HEK293 (cell line): ENCODE results near the gene ITGB1.

Experiments
- GLIS1 ChIP-seq: fragments of 450-650 bp; formaldehyde crosslinking; IDR thresholded peaks from 2 replicates; pipeline ENCODE4 v1.5.1; 2016; ENCODE audit warnings: missing biosample characterization, missing genetic modification characterization
- GLIS2 ChIP-seq: fragments of 450-650 bp; formaldehyde crosslinking; IDR thresholded peaks from 2 replicates; pipeline ENCODE4 v1.5.1; 2016; ENCODE audit warnings: missing biosample characterization, missing genetic modification characterization
- HIC1 ChIP-seq: fragments of 450-650 bp; formaldehyde crosslinking; IDR thresholded peaks from 2 replicates; pipeline ENCODE4 v1.5.1; 2016; ENCODE audit warnings: missing biosample characterization, missing genetic modification characterization
- HOXA7 ChIP-seq: sonication (generic); formaldehyde crosslinking; IDR thresholded peaks from 2 replicates; pipeline ENCODE4 v1.8.1; 2022; ENCODE audit warnings: missing genetic modification reagents, borderline replicate concordance
- KLF9 ChIP-seq: fragments of 450-650 bp; formaldehyde crosslinking; IDR thresholded peaks from 2 replicates; pipeline ENCODE4 v1.5.1; 2016; ENCODE audit warnings: missing biosample characterization, missing genetic modification characterization, low read depth
- OVOL3 ChIP-seq: fragments of 450-650 bp; formaldehyde crosslinking; IDR thresholded peaks from 2 replicates; pipeline ENCODE4 v1.5.1; 2016; ENCODE audit warnings: missing biosample characterization, missing genetic modification characterization
- PRDM6 ChIP-seq: fragments of 450-650 bp; formaldehyde crosslinking; IDR thresholded peaks from 2 replicates; pipeline ENCODE4 v1.5.1; 2017; ENCODE audit warnings: missing biosample characterization, missing genetic modification characterization
- REST ChIP-seq: fragments of 450-650 bp; formaldehyde crosslinking; IDR thresholded peaks from 2 replicates; pipeline ENCODE4 v1.5.1; 2016; ENCODE audit warnings: missing biosample characterization, missing genetic modification characterization
- SP2 ChIP-seq: fragments of 450-650 bp; formaldehyde crosslinking; IDR thresholded peaks from 2 replicates; pipeline ENCODE4 v1.5.1; 2016; ENCODE audit warnings: missing biosample characterization, missing genetic modification characterization
- TSHZ1 ChIP-seq: fragments of 450-650 bp; formaldehyde crosslinking; IDR thresholded peaks from 2 replicates; pipeline ENCODE4 v1.5.1; 2016; ENCODE audit warnings: missing biosample characterization, missing genetic modification characterization, borderline replicate concordance
- ZBTB20 ChIP-seq: fragments of 450-650 bp; formaldehyde crosslinking; IDR thresholded peaks from 2 replicates; pipeline ENCODE4 v1.5.1; 2016; ENCODE audit warnings: missing biosample characterization, missing genetic modification characterization
- ZBTB26 ChIP-seq: fragments of 450-650 bp; formaldehyde crosslinking; optimal IDR thresholded peaks from 2 replicates; pipeline ENCODE3; 2016; ENCODE audit warnings: missing biosample characterization, mild to moderate bottlenecking, missing genetic modification characterization
- ZBTB8A ChIP-seq: fragments of 450-650 bp; formaldehyde crosslinking; IDR thresholded peaks from 2 replicates; pipeline ENCODE4 v1.5.1; 2016; ENCODE audit warnings: missing biosample characterization, missing genetic modification characterization
- ZIC2 ChIP-seq: fragments of 450-650 bp; formaldehyde crosslinking; IDR thresholded peaks from 2 replicates; pipeline ENCODE4 v1.5.1; 2016; ENCODE audit warnings: missing biosample characterization, missing genetic modification characterization
- ZNF169 ChIP-seq: fragments of 450-650 bp; formaldehyde crosslinking; IDR thresholded peaks from 2 replicates; pipeline ENCODE4 v1.5.1; 2016; ENCODE audit warnings: missing biosample characterization, missing genetic modification characterization
- ZNF174 ChIP-seq: fragments of 450-650 bp; formaldehyde crosslinking; IDR thresholded peaks from 2 replicates; pipeline ENCODE4 v1.5.0; 2017; ENCODE audit warnings: missing biosample characterization, mild to moderate bottlenecking, missing genetic modification characterization
- ZNF24 ChIP-seq: fragments of 450-650 bp; formaldehyde crosslinking; IDR thresholded peaks from 2 replicates; pipeline ENCODE4 v1.5.1; 2016; ENCODE audit warnings: missing biosample characterization, missing genetic modification characterization
- ZNF354C ChIP-seq: fragments of 450-650 bp; formaldehyde crosslinking; IDR thresholded peaks from 2 replicates; pipeline ENCODE4 v1.5.1; 2016; ENCODE audit warnings: missing biosample characterization, missing genetic modification characterization, low read depth, borderline replicate concordance
- ZNF398 ChIP-seq: fragments of 450-650 bp; formaldehyde crosslinking; IDR thresholded peaks from 2 replicates; pipeline ENCODE4 v1.5.1; 2017; ENCODE audit warnings: missing biosample characterization, missing genetic modification characterization
- ZNF473 ChIP-seq: fragments of 450-650 bp; formaldehyde crosslinking; IDR thresholded peaks from 2 replicates; pipeline ENCODE4 v1.5.1; 2017; ENCODE audit warnings: missing biosample characterization, missing genetic modification characterization
- ZNF560 ChIP-seq: fragments of 450-650 bp; formaldehyde crosslinking; IDR thresholded peaks from 2 replicates; pipeline ENCODE4 v1.5.1; 2017; ENCODE audit warnings: missing biosample characterization, missing genetic modification characterization, borderline replicate concordance
- ZNF580 ChIP-seq: fragments of 450-650 bp; formaldehyde crosslinking; IDR thresholded peaks from 2 replicates; pipeline ENCODE4 v1.5.1; 2016; ENCODE audit warnings: missing biosample characterization, missing genetic modification characterization
- ZNF600 ChIP-seq: fragments of 450-650 bp; formaldehyde crosslinking; IDR thresholded peaks from 2 replicates; pipeline ENCODE4 v1.5.1; 2016; ENCODE audit warnings: missing biosample characterization, missing genetic modification characterization
- ZSCAN30 ChIP-seq: fragments of 450-650 bp; IDR thresholded peaks from 2 replicates; pipeline ENCODE4 v1.5.1; 2018; ENCODE audit warnings: missing biosample characterization, mild to moderate bottlenecking, missing genetic modification characterization, moderate library complexity
- ZXDB ChIP-seq: fragments of 450-650 bp; formaldehyde crosslinking; IDR thresholded peaks from 2 replicates; pipeline ENCODE4 v1.5.1; 2016; ENCODE audit warnings: missing biosample characterization, missing genetic modification characterization

Gene ITGB1

GRCh38 chr10:32957341-32958084, 517 bp downstream of the ITGB1 start (continued):
- TF ChIP-seq ZIC2 (tag by site-specific recombination) (peak; percentile 69), PRDM6 (tag by site-specific recombination) (no peak), HIC1 (tag by site-specific recombination) (no peak), ZSCAN30 (tag by site-specific recombination) (peak; percentile 42; the same call in 1 of the 2 replicates), ZNF580 (tag by site-specific recombination) (no peak), ZBTB20 (tag by site-specific recombination) (peak; percentile 93), SP2 (tag by site-specific recombination) (no peak), ZNF600 (no peak), ZBTB8A (tag by site-specific recombination) (peak; percentile 30; the same call in 1 of the 2 replicates), TSHZ1 (no peak), ZNF398 (tag by site-specific recombination) (peak; percentile 18; the same call in 1 of the 2 replicates), ZNF169 (tag by site-specific recombination) (no peak), ZNF560 (tag by site-specific recombination) (no peak), REST (0 out of 2 replicates have a peak, but pooled peaks have one; percentile 14), ZBTB26 (tag by site-specific recombination) (peak; percentile 36), ZNF354C (no peak), ZNF174 (tag by site-specific recombination) (0 out of 2 replicates have a peak, but pooled peaks have one; percentile 53), ZXDB (tag by site-specific recombination) (0 out of 2 replicates have a peak, but pooled peaks have one; percentile 18), ZNF473 (tag by site-specific recombination) (no peak), KLF9 (tag by site-specific recombination) (peak; percentile 36; the same call in 1 of the 2 replicates), GLIS1 (tag by site-specific recombination) (peak; percentile 93), OVOL3 (tag by site-specific recombination) (no peak), ZNF24 (no peak), HOXA7 (CRISPR knock-in tag) (no peak), GLIS2 (tag by site-specific recombination) (peak; percentile 75)
